Activated T-cell treated with anti-CD3 and anti-CD28 coated beads, Interleukin-2, amount 50 U/mL, for 48 hours (primary cell): Measurements from ENCODE around the gene SLC18A3.

Experiments
- DNase-seq, 2 experiments: peaks; one replicate each; pipeline ENCODE4 v3.0.0-alpha.2; 2020

The SLC18A3 gene

DNA sequence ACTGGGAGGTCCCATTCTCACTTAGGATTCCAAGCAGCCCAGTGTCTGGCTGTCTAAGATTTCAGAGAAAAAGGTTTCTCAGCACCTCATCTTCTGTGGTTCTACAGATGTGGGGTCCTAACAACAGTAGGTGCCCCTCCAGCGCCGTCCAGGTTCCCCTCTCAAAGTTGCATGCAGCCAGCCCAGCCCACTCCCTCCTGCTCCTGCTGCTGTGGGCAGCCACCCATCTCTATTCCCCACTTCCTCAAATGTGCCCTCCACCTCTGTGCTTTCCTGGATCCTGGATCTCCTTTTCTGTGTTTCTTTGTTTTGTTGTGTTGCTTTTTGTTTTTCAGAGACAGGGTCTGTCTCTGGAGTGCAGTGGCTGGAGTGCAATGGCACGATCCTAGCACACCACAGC lies 13.3 kb upstream of the SLC18A3 start:
- no peak for DNase-seq

GRCh38 chr10:49597426-49598163 lies 12.5 kb upstream of the SLC18A3 start:
- no peak for DNase-seq

- DNase-seq, result no peak
These were observed 11.8 kb upstream of the SLC18A3 start for GRCh38 chr10:49598164-49598856.

GRCh38 chr10:49598986-49599385 lies 11.1 kb upstream of the SLC18A3 start:
- no peak for DNase-seq

DNA sequence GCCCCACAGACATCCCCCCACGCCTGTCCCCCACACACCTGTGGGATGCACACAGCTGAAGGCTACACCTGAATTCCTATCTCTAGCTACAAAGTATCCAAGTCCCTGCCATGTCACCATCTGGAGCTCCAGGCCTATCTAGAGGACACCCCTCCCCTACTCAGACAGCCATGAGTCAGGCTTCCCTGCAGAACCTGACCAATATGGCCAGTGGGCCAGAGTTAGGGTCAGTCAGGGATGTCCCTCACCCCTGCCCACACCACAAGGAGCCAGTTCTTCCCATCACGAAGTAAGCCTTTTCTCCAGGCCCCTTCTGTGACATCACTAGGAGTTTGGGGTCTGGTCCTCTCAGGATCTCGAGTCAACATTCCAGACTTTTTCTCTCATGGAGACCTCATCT lies 10.6 kb upstream of the SLC18A3 start:
- no peak for DNase-seq

DNA sequence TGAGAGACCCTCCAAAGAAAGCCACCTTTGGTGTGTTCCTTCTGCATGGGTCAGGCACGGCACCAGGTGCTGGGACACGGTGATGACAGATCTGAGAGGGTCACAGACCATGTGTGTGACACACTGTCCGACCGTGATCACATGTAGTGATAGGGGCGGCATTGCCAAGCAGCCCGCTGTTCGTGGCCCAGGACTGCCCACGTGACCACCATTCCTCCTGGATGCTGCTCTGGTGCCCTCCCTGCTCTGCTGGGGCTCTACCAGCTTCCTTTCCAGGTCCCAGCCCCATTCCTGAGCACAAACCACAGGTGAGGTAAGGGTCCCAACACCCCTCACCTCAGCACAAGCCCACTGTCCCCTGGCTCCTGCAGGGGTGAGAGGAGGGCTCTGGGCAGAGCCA lies 10.1 kb upstream of the SLC18A3 start:
- no peak for DNase-seq

DNA sequence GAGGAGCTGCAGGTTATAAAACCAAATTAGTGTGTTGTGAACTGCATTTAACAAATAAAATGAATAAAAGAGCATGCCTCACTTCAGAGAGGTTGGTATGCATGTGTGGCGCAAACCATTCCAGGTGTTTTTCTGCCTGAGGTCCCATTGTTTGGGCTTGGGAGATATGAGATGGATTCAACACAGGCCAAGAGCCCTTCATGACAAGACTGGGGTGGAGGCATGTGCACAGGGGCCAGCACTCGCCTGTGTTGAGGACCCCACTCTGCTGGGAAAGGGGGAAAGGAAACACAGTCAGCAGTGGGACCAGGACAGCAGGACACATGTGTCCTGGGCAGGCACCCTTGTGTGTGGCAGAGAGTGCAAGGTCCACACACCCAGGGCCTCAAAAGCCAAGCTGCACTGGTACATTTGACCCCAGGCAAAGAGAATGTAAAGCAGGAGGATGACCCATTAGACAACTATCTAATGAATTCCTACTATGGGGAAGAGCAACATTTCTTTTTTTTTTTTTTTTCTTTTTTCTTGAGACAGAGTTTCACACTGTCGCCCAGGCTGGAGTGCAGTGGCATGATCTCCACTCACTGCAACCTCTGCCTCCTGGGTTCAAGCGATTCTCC lies 9.2 kb upstream of the SLC18A3 start:
- no peak for DNase-seq

DNA sequence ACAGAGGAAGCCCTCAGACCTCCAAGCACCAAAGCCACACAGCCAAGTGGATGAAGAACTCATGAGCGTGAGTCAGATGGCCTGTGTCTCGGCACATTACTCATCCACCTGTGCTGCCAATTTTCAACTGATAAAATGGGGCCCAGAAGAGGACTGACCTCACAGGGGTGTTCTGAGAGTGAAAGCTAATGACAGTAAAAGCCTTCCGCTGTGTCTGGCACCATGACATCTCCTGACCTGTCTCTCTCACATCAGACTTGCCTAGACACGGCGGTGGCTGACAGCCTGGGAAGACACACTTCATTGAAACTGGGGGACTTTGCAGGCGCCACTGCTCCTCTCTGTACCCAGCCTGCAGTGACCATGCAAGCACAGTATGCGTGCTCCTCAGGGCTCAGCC lies 8.3 kb upstream of the SLC18A3 start:
- DNase-seq, result no peak

GRCh38 chr10:49602380-49603023 lies 7.6 kb upstream of the SLC18A3 start:
- DNase-seq, result no peak

- peak in 1 of 2 experiments; percentile 5 for DNase-seq
These were observed 4.7 kb upstream of the SLC18A3 start for GRCh38 chr10:49605216-49605938.

DNA sequence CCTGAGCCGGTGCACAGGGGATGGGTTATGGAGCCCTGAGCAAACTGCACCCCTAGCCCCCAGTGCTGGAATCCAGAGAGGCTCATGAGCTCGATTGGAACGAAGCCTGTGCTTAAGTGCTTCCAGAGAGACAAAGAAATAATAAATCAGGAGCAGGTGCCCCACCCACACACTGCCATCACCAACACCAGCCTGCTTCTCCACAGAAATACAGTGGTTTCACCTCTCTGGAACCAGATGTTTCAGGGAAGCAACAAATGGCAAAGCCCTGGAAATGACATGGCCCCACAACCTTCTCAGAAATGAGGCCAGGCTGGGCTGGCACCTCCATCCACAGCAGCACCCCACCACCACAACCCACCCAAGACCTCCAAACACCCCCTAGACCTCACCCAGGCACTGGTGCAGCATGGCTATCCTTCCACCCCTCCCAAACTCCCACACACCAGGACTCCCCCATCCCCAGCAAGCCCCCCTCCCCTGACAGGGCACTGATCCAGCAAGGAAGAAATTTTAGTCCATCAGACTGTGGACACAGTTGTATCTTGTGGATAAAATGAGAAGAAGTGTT lies 4.1 kb upstream of the SLC18A3 start:
- no peak for DNase-seq

GRCh38 chr10:49606981-49607535 lies 3.1 kb upstream of the SLC18A3 start:
- DNase-seq, result peak; percentile 76 to 79

GRCh38 chr10:49608166-49609005 lies 1.7 kb upstream of the SLC18A3 start:
- DNase-seq, result no peak

DNA sequence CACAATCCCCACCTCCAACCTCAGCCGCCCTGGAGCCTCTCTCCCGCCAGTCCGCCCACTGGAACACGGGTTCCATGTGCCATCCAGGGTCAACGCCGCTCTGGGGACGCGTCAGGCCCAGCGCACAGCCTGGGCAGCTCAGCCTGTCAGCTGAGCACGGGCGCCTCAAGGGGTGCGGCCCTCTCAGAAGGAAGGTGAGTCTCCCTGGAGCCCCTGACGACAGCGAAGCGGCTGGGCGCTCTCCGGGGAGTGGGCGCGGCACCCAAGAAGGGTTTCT lies 1.2 kb upstream of the SLC18A3 start:
- DNase-seq, result no peak

DNA sequence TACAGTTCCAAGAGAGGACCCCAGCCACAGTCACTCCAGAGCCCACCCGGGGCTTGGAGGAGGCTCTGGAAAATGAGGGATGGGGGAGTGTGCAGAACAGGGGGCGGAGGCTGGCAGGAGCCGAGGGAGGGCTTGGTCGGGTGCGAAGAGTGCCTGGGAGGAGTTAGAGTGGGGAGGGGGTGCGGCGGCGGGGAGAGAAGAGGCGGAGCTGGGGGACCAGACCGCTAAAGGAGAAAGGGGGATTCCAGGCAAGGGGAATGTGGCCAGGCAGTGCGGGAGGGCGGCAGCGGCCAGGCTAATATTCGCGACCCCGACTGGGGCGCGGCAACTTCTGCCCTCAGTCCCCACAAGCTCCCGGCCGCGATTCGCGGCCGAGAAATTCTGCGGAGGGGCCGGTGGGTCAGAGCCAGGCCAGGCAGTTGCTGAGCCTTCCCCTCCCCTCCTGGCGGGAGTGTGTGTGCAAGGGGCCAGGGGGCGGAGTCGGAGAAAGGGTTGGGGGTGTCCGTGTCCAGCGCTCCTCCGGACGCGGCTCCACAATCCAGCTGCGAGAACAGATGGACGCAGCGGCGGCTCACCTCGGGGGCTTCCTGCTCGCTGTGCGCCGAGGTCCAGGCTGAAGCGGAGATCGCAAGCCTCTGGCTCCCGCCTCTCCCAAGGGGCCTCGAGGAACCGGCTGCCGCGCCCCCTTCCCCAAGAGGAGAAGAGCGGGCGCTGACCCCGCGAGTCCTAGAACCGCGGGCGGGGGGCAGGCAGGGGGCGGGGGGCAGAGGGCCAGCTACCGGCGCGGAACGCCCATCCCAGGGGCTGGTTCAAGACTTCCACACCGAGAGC lies 612 bp upstream of the SLC18A3 start:
- no peak for DNase-seq

DNA sequence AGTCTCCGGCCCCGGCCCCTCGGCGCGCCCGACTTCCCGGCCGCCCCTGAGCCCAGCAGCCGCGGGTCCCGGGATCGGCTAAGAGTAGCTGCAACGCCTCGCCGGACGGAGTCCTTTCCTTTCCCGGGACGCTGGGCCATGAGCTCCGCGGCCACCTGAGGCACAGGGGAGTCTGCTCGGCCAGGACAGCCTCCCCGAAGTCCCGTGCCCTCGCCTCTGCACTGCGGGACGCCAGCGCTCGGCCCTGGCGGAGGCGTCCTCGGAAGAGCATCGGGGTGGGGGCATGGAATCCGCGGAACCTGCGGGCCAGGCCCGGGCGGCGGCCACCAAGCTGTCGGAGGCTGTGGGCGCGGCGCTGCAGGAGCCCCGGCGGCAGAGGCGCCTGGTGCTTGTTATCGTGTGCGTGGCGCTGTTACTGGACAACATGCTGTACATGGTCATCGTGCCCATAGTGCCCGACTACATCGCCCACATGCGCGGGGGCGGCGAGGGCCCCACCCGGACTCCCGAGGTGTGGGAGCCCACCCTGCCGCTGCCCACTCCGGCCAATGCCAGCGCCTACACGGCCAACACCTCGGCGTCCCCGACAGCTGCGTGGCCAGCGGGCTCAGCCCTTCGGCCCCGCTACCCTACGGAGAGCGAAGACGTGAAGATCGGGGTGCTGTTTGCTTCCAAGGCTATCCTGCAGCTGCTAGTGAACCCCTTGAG lies 502 bp downstream of the SLC18A3 start:
- no peak for DNase-seq

GRCh38 chr10:49611166-49611815 lies 1.2 kb downstream of the SLC18A3 start:
- peak; percentile 31 to 37 for DNase-seq

GRCh38 chr10:49611816-49612512 lies 1.9 kb downstream of the SLC18A3 start:
- no peak for DNase-seq
